B cell (primary cell): ENCODE measurements around the gene GABRR3. TPM values are rescaled to one million over a fixed set of nuclear protein-coding genes. Genes with fewer than 3 reads are reported as not detected.

Experiments used
- ATAC-seq: fragments of 200-7000 bp; cut with Tn5 transposase; one replicate; pipeline ENCODE4 v1.10.0; 2021; ENCODE audit warnings: low read depth, mild to moderate bottlenecking, moderate number of reproducible peaks, moderate library complexity
- CTCF ChIA-PET: fragments of 350-600 bp; sonication (Branson Sonifier 250); formaldehyde crosslinking; loops from one replicate; lab custom pipeline; 2021; ENCODE audit warnings: antibody characterized with exemption, inconsistent platforms; lab: Charles Lee
- POLR2A ChIA-PET: fragments of 350-600 bp; sonication (Branson Sonifier 250); formaldehyde crosslinking; loops from one replicate; lab custom pipeline; 2021; ENCODE audit warnings: antibody characterized with exemption; lab: Charles Lee
- DNase-seq: peaks from one replicate; pipeline ENCODE4 v3.0.0; 2013
- H2AFZ ChIP-seq: 2 replicates; pipeline ENCODE4 v1.6.1; 2012; ENCODE audit warnings: mild to moderate bottlenecking, low read depth, low read length; ENCODE audit not compliant: insufficient read depth, poor library complexity, severe bottlenecking
- H3K27ac ChIP-seq, 2 donors: 1 replicate in 1 of 2; 2 replicates in 1 of 2; pipeline ENCODE4 v1.5.1; 2012 to 2013; ENCODE audit warnings: low read length in 2 of 2, mild to moderate bottlenecking in 2 of 2, moderate library complexity in 1 of 2
- H3K27me3 ChIP-seq, 4 experiments: fragments of 200-600 bp in 1 of 4; sonication (generic) in 1 of 4; replicated peaks in 1 of 4; 1 replicate in 2 of 4; 2 replicates in 2 of 4; pipeline versions ENCODE4 v1.6.1 to v1.7.0; 2013 to 2016; ENCODE audit warnings: low read length in 3 of 4, mild to moderate bottlenecking in 2 of 4, mixed read lengths in 1 of 4, moderate library complexity in 1 of 4; ENCODE audit not compliant: insufficient read depth in 4 of 4, control insufficient read depth in 3 of 4; ENCODE audit errors: control extremely low read depth in 1 of 4
- H3K36me3 ChIP-seq, 2 experiments: replicated peaks in 1 of 2; 1 replicate in 1 of 2; 2 replicates in 1 of 2; pipeline versions ENCODE4 v1.6.1 to v1.7.1; 2013; ENCODE audit warnings: low read length in 1 of 2; ENCODE audit not compliant: insufficient read depth in 2 of 2, control insufficient read depth in 1 of 2; ENCODE audit errors: control extremely low read depth in 1 of 2, extremely low read depth in 1 of 2
- H3K4me1 ChIP-seq, 2 donors: fragments of 200-600 bp in 1 of 2; sonication (generic) in 1 of 2; 1 replicate in 1 of 2; 2 replicates in 1 of 2; pipeline versions ENCODE4 v1.5.1 to v1.6.1; 2013 to 2017; ENCODE audit warnings: low read length in 2 of 2; ENCODE audit not compliant: control insufficient read depth in 2 of 2, insufficient read depth in 2 of 2
- H3K4me2 ChIP-seq: replicated peaks from 2 replicates; pipeline ENCODE3; 2012; ENCODE audit warnings: mild to moderate bottlenecking, low read depth, low read length; ENCODE audit not compliant: poor library complexity, severe bottlenecking
- H3K4me3 ChIP-seq, 5 experiments: fragments of 200-600 bp in 1 of 5; sonication (generic) in 1 of 5; 1 replicate in 3 of 5; 2 replicates in 2 of 5; pipeline versions ENCODE4 v1.5.1 to v1.7.0; 2011 to 2016; ENCODE audit warnings: low read length in 4 of 5, mild to moderate bottlenecking in 4 of 5, low read depth in 2 of 5, control low read depth in 1 of 5, moderate library complexity in 1 of 5; ENCODE audit not compliant: insufficient read depth in 1 of 5; ENCODE audit errors: control extremely low read depth in 1 of 5, extremely low read depth in 1 of 5
- H3K79me2 ChIP-seq: fragments of 200-600 bp; sonication (generic); one replicate; pipeline ENCODE4 v1.6.0; 2016; ENCODE audit warnings: low read length; ENCODE audit not compliant: control insufficient read depth, insufficient read depth
- H3K9ac ChIP-seq: fragments of 200-600 bp; sonication (generic); 2 replicates; pipeline ENCODE4 v1.6.1; 2017; ENCODE audit warnings: mild to moderate bottlenecking, low read length, moderate library complexity
- H3K9me3 ChIP-seq, 3 donors: one replicate each; pipeline versions ENCODE4 v1.6.1 to v1.7.1; 2013; ENCODE audit warnings: low read length in 2 of 3; ENCODE audit not compliant: control insufficient read depth in 2 of 3, insufficient read depth in 1 of 3; ENCODE audit errors: control extremely low read depth in 1 of 3
- H4K20me1 ChIP-seq: 2 replicates; pipeline ENCODE4 v1.6.0; 2012; ENCODE audit warnings: mild to moderate bottlenecking, low read length; ENCODE audit not compliant: insufficient read depth, control insufficient read depth, poor library complexity, severe bottlenecking
- H3K27ac Mint-ChIP-seq: one replicate; pipeline ENCODE4 v1.8.0; 2021; ENCODE audit warnings: mixed read lengths
- H3K27me3 Mint-ChIP-seq: one replicate; pipeline ENCODE4 v1.8.0; 2021; ENCODE audit warnings: mixed read lengths
- H3K4me1 Mint-ChIP-seq: one replicate; pipeline ENCODE4 v1.8.0; 2021; ENCODE audit warnings: mixed read lengths
- H3K4me3 Mint-ChIP-seq: one replicate; pipeline ENCODE4 v1.8.0; 2021; ENCODE audit warnings: mixed read lengths
- H3K9me3 Mint-ChIP-seq: one replicate; pipeline ENCODE4 v1.8.0; 2022; ENCODE audit warnings: mixed read lengths; ENCODE audit not compliant: insufficient read depth
- EZH2 ChIP-seq: IDR thresholded peaks from 2 replicates; pipeline ENCODE4 v1.6.1; 2012; ENCODE audit warnings: borderline replicate concordance, low read depth, mild to moderate bottlenecking, moderate library complexity, low read length; ENCODE audit not compliant: insufficient read depth, poor library complexity, severe bottlenecking
- WGBS: methylation state at CpG from one replicate; pipeline ENCODE4 v1.1.5; 2013; ENCODE audit warnings: missing lambda C conversion rate; ENCODE audit not compliant: insufficient coverage; 5-methylcytosine and 5-hydroxymethylcytosine counted together
- intact Hi-C: fragments of 100-400 bp; cut with micrococcal nuclease; formaldehyde crosslinking; loops from one replicate; pipeline ENCODE4 v1.10.0; 2022
- polyA plus RNA-seq: library from polyadenylated mRNA; depleted of rRNA; stranded (reverse); fragments of >200 nt; gene quantifications from 2 replicates; pipeline ENCODE4 v1.2.3, GENCODE V29; 2012
- total RNA-seq, 2 donors: library from RNA; stranded (reverse); fragments of 120-200 nt in 1 of 2; gene quantifications; 1 replicate in 1 of 2; 2 replicates in 1 of 2; pipeline versions ENCODE4 v1.2.3 to v1.2.4, GENCODE V29; 2013 to 2022
- TF ChIP-seq, protein P1 (sequence below): fragments of 200-600 bp; IDR thresholded peaks from one replicate; pipeline ENCODE4 v1.8.0; 2022; ENCODE audit warnings: antibody characterized with exemption, mild to moderate bottlenecking

GABRR3 gene
- total and polyA plus RNA-seq, 2 donors (not counting 1 experiment from before 2014, with no cell fraction given): not detected

DNA sequence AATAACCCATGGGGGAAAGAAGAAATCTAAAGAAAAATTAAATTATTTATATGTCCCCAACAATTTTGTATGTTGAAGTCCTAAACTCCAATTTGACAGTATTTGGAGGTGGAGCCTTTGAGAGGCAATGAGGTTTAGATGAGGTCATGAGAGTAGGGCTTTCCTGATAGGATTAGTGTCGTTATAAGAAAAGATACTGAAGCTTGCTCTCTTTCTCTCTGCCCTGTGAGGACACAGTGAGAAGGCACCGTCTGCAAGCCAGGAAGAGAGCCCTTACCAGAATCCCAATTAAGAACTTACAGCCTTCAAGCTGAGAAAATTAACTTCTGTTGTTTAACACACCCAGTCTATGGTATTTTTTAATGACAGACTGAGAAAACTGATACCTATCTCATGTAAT is 35.7 kb upstream of the GABRR3 start:
- Histone ChIP-seq H3K4me2 (no peak overlapping the region), H3K79me2 (no peaks in the 10 kb centered on the region), H3K4me1 (no peaks in the 10 kb centered on the region), H3K9me3 (no peaks in the 10 kb centered on the region), H3K9ac (no peak overlapping the region), H4K20me1 (no peaks in the 10 kb centered on the region), H3K4me3 (no peak overlapping the region), H3K36me3 (no peaks in the 10 kb centered on the region), H2AFZ (no peak overlapping the region), H3K27ac (no peak overlapping the region), H3K27me3 (no peaks in the 10 kb centered on the region)
- CTCF ChIA-PET: no interaction called here
- no peaks in the 10 kb centered on the region for H3K4me1 Mint-ChIP-seq
- ATAC-seq (no peak), DNase-seq (no peak)
- intact Hi-C loops: no loop called here
- POLR2A ChIA-PET: no interaction called here
- no CpG with 5 or more reads among the region's 2 CpGs for WGBS
- TF ChIP-seq EZH2: no peak
- TF ChIP-seq, protein P1, sequence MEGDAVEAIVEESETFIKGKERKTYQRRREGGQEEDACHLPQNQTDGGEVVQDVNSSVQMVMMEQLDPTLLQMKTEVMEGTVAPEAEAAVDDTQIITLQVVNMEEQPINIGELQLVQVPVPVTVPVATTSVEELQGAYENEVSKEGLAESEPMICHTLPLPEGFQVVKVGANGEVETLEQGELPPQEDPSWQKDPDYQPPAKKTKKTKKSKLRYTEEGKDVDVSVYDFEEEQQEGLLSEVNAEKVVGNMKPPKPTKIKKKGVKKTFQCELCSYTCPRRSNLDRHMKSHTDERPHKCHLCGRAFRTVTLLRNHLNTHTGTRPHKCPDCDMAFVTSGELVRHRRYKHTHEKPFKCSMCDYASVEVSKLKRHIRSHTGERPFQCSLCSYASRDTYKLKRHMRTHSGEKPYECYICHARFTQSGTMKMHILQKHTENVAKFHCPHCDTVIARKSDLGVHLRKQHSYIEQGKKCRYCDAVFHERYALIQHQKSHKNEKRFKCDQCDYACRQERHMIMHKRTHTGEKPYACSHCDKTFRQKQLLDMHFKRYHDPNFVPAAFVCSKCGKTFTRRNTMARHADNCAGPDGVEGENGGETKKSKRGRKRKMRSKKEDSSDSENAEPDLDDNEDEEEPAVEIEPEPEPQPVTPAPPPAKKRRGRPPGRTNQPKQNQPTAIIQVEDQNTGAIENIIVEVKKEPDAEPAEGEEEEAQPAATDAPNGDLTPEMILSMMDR: no peak
- H3K27ac Mint-ChIP-seq: no peak overlapping the region
- H3K4me3 Mint-ChIP-seq: no peak overlapping the region
- no peaks in the 10 kb centered on the region for H3K9me3 Mint-ChIP-seq
- H3K27me3 Mint-ChIP-seq: no peaks in the 10 kb centered on the region

DNA sequence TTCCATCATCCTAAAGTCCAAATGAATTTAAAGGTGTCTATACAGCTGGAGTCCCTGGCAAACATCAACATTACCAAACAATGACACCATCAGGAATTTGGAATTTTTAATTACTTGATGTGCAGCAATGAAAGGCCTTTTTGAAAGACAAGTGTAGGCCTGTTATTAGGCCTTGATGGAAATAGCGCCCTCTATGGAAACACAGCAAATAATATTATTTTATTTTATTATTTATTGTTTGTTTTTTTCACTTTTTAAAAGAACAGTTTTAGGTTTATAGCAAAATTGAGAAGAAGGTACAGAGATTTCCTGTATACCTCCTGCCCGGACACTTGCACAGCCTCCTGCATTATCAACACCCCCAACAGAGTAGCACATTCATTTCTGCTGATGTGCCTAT is 33.7 kb upstream of the GABRR3 start:
- no CpG with 5 or more reads among the region's 2 CpGs for WGBS

More for the DNA sequence above, 33.7 kb upstream of the GABRR3 start:
- TF ChIP-seq, protein P1: no peak
- no peak for TF ChIP-seq EZH2
- H3K9me3 Mint-ChIP-seq: no peaks in the 10 kb centered on the region
- H3K27ac Mint-ChIP-seq: no peak overlapping the region
- CTCF ChIA-PET: no interaction called here
- H3K27ac ChIP-seq: no peak overlapping the region
- H4K20me1 ChIP-seq: no peaks in the 10 kb centered on the region
- no peaks in the 10 kb centered on the region for H3K79me2 ChIP-seq
- intact Hi-C loops: no loop called here
- no peaks in the 10 kb centered on the region for H3K4me1 ChIP-seq
- H3K4me2 ChIP-seq: no peak overlapping the region
- ATAC-seq (no peak), DNase-seq (no peak)
- POLR2A ChIA-PET: no interaction called here
- no peaks in the 10 kb centered on the region for H3K27me3 ChIP-seq
- H3K4me3 ChIP-seq: no peak overlapping the region
- no peaks in the 10 kb centered on the region for H3K4me1 Mint-ChIP-seq
- no peak overlapping the region for H2AFZ ChIP-seq
- H3K27me3 Mint-ChIP-seq: no peaks in the 10 kb centered on the region
- no peak overlapping the region for H3K9ac ChIP-seq
- H3K36me3 ChIP-seq: no peaks in the 10 kb centered on the region
- H3K9me3 ChIP-seq: no peaks in the 10 kb centered on the region
- no peak overlapping the region for H3K4me3 Mint-ChIP-seq
